ENCODE measurements around the gene CLDN34.

- TF ChIP-seq, protein P1, sequence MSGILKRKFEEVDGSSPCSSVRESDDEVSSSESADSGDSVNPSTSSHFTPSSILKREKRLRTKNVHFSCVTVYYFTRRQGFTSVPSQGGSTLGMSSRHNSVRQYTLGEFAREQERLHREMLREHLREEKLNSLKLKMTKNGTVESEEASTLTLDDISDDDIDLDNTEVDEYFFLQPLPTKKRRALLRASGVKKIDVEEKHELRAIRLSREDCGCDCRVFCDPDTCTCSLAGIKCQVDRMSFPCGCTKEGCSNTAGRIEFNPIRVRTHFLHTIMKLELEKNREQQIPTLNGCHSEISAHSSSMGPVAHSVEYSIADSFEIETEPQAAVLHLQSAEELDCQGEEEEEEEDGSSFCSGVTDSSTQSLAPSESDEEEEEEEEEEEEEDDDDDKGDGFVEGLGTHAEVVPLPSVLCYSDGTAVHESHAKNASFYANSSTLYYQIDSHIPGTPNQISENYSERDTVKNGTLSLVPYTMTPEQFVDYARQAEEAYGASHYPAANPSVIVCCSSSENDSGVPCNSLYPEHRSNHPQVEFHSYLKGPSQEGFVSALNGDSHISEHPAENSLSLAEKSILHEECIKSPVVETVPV (CRISPR knock-in tag; IDR thresholded peaks at IDR 0.05) = no peak
- TF ChIP-seq, protein P2, sequence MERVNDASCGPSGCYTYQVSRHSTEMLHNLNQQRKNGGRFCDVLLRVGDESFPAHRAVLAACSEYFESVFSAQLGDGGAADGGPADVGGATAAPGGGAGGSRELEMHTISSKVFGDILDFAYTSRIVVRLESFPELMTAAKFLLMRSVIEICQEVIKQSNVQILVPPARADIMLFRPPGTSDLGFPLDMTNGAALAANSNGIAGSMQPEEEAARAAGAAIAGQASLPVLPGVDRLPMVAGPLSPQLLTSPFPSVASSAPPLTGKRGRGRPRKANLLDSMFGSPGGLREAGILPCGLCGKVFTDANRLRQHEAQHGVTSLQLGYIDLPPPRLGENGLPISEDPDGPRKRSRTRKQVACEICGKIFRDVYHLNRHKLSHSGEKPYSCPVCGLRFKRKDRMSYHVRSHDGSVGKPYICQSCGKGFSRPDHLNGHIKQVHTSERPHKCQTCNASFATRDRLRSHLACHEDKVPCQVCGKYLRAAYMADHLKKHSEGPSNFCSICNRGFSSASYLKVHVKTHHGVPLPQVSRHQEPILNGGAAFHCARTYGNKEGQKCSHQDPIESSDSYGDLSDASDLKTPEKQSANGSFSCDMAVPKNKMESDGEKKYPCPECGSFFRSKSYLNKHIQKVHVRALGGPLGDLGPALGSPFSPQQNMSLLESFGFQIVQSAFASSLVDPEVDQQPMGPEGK (CRISPR knock-in tag; IDR thresholded peaks at IDR 0.05; ENCODE audit: borderline replicate concordance) = no peak
- TF ChIP-seq OSR1 (CRISPR knock-in tag; IDR thresholded peaks at IDR 0.05) (no peak), CREB5 (CRISPR knock-in tag; IDR thresholded peaks at IDR 0.05; ENCODE audit: low read depth) (no peak), GLIS3 (CRISPR knock-in tag; IDR thresholded peaks at IDR 0.05) (no peak), ISL1 (CRISPR knock-in tag; IDR thresholded peaks at IDR 0.05) (no peak), TCF4 (CRISPR knock-in tag; IDR thresholded peaks at IDR 0.05; ENCODE audit: borderline replicate concordance) (no peak)
Observed at GRCh38 chrX:9966775-9967408, at the start of gene CLDN34.

Data from SK-N-SH treated with all-trans-retinoic acid at 6 μM for 48 hours (cell line).